Stimulated activated CD8-positive, alpha-beta memory T cell treated with anti-CD3 and anti-CD28 coated beads, Interleukin-12 subunit alpha, Interleukin-12 subunit beta, amount 100 ng/mL, for 4 hours (primary cell): Measurements from ENCODE around the gene SIAH1.
"Not testable (repeated sequence)": the region's sequence is repeated elsewhere in the genome, so short reads cannot be mapped to it uniquely, and the experiment has no call there.

ENCODE experiments used
- DNase-seq: peaks from one replicate; pipeline ENCODE4 v3.0.0-alpha.2; 2020; ENCODE audit warnings: low read depth

The SIAH1 gene

DNA sequence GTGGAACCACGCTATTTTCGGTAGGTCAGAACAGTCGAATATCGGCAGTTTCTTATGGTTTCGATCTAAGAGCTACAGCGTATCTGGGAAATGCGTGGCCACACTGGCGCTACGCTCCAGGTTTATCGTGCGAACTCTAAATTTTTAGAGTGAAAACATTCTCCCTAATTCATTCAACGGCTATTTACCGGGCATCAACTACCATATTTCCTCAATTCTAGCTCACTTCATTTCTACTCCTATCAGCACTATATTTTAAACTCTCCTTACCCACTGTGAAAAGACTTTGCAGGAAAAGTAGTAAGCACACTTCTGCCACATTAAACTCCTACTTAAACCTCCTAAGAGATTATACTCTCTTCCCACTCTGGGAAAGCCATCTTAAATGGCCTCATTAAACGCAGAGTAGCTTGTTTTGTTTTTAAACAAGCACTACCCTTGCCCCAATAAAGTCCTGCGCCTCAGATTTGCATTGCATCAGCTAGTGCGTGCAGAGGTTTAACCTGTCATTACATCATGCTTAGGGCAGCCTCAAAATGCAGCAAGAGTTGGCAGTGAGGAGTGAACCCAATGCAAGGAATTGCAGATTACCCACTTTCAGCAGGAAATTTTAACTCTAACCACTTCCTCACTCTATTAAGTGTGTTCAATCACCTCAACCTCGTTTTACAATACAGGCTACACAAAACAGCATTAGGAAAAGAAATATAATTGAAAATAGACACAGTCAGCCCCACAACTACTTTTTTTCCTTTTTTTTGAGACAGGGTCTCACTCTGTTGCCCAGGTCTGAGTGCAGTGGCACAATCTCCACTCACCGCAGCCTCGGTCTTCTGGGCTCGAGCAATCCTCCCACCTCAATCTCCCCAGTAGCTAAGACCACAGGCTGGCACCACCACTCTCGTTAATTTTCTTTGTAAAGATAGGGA is 18.8 kb downstream of the SIAH1 start:
- no peak for DNase-seq

DNA sequence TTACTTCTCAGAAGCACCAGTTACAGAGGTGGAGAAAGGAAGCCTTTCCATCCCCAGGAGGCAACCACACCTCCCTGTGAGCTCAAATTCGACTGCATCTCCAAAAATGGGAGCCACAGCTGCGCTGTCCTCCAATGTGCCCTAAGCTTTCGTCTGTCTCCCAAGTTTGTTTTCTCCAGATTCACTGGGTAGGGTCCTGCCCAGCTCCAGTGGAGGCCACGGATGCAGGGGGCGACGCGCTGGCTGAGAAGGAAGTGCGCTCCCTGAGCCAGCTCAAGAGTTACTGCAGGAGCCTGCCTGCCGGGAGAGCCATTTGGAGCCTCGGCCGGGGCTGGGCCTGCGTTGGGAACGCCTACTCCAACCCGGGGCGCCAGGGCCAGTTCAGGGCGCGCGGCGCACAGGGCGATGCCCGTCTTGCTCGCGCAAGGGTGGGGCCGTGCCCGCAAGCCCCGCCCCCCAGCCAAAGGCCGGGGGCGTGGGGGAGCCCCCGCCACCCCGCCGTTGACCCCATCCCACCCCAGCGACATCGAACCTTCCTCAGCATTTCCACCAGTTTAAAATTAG is 19.5 kb downstream of the SIAH1 start:
- DNase-seq, result peak; percentile 67

DNA sequence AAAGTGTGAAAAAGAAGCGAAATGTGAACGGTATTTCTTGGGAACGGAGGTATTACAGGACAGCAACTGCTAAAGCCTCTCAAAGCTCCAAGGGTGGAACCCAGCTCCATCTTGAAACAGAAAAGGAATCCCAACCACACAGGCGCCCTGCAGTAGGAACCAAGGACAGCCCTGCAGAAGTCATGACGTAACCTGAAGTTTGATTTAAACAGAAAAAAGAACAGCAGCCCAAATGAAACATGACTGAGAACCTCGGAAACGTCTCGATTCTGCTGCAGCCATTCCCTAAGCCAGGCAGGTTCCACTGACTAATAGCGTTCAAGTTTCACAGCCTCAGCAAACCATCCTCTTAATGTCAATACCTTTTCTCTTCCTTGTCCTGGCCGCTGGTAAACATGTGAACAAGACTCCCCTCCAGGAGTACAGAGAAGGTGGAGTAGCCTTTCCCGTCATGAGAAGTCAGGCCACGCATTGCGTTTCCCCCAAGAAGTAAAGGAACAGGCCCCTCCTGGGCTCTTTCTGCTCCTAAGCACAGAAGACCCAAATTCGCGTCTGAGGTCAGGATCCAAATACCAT is 20.1 kb downstream of the SIAH1 start:
- no peak for DNase-seq

DNA sequence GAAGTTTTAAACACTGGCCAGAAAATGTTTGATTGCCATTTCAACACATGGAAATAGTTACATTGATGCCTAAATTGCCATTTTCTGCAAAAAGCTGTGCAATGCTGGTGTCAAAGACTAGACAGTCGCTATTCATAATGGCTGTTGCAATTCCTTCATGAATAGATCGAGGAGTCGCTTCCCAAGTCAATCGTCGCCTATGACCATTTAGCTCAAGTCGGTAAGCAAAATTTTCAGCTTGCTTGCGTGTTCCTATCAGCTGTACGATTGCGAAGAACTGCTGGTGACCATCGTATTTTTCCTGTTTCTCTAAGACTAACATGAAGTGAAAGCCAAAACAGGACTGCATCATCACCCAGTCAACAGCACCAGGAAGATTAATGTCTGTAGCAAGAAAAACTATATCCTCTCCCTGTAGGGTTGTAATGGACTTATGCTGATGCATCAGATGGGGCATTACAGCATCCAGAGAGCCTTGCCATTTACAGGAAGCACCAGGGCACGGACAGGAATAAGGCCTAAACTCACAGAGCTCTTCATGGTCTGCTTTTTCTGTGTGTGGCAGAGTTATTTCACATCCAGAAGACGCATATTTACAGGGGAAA is 23.6 kb downstream of the SIAH1 start:
- no peak for DNase-seq

DNA sequence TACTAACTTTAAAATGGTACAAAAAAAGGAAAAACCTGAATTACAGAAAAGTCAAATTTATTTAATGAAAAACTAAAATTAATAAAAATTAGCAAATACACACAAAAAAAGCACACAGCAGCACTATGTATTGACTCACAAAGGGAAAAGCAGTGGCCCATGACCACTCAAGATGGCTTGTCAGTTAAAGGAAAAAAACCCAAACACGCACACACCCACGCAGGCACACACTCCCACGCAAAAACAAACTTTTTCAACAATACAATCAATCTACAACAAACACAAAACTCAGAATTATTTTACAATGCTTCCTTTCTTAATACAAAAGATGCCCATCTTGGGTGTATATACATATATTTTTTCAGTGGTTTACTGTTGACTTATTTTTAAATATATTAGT is 24.2 kb downstream of the SIAH1 start:
- DNase-seq, result no peak

DNA sequence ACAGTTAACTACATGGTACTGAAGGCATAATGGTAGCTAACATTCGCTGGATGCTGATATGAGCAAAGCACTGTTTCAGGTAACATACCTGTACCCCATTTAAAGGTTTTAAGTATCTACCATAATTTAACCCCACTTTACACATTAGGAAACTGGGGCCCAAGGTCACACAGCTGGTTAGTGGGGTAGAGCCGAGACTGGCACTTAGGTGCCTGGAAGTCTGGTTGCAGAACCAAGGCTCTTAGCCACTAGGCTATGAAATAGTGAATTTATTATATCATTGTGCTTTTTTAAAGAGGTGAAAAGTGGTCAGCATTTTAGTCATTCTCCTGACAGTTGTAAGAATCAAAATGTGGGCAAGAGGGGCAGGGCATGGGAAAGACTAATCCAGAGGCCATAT is 25.2 kb downstream of the SIAH1 start:
- DNase-seq, result no peak

DNA sequence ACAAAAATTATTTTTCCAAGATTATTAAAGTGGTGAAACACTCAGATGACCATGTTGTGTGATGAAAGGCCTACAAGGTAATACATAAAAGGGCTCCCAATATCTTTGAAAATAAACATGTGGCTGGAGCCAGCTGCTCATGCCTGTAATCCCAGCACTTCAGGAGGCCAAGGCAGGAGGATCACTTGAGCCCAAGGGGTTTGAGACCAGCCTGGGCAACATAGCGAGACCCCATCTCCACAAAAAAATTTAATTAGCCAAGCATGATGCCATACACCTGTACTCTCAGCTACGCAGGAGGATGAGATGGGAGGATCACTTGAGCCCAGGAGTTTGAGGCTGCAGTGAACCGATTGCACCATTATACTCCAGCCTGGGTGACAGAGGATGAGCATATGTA is 26.8 kb downstream of the SIAH1 start:
- no peak for DNase-seq

DNA sequence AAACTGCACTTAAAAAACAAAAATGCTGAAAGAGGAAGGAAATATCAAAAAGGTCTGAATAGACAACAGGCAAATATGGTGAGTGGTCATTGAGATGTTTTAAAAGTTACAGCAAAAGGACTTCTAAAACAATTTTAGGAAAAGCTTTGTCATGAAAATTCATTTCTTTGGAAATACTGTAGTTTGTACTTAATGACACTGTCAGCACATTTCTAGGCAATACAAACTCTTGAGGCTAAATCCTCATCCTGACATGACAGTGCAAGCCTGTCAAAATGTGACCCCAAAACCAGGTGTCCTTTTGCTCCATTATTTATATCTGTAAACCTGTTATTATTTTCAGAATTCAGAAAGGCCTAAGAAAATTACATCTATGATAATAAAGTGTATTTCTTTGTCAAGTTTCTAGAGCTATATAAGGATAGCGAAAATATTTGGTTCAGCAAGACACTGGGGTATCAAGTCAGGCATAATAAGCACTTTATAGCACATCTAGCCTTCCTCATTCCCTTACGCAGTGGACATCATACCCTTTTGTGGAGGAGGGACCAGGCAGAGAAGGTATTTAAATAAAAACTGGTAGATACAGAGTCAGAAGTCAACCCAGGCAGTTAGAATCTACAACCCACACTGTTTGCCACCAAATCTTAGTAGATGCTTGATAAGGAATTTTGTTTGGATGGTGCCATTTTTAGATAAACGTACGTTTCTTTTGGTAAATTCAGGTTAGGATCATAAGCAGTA is 28.4 kb downstream of the SIAH1 start:
- no peak for DNase-seq

DNA sequence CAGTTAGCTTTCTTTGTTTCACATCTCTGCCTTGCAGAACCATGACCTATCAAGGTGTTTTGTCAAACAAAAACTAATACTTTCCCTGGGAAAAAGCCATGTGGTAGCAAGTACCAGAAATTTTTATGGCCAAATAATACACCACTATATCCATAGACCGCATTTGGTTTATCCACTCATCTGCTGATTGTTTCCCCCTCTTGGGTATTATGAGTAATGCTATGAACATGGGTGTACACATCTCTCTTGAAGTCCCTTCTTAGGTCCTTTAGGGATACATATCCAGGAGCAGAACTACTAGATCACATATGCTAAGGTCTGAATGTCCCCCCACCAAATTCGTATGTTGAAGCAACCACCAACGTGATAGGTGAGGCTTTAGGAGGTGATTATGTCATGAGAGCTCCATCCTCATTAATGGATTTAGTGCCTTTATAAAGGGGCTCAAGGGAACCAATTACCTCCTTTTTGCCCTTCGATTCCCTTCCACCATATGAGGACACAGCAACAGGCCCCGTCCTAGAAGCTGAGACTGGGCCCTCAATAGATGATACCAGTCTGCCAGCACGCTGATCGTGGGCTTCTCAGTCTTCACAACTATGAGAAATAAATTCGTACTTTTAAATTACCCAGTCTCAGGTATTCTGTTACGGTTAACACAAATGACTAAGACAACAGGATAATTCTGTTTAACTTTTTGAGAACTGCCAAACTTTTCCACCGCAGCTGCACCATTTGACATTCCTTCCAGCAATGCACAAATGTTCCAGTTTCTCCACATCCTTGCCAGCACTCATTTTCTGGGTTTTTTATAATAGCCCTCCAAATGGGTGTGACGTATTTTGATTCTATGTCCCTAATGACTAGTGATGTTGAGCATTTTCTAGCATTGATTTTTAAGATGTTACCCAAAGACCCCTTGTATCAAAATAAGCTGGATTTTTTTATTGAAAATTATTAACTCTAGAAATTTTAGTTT is 30.0 kb downstream of the SIAH1 start:
- DNase-seq, result no peak

DNA sequence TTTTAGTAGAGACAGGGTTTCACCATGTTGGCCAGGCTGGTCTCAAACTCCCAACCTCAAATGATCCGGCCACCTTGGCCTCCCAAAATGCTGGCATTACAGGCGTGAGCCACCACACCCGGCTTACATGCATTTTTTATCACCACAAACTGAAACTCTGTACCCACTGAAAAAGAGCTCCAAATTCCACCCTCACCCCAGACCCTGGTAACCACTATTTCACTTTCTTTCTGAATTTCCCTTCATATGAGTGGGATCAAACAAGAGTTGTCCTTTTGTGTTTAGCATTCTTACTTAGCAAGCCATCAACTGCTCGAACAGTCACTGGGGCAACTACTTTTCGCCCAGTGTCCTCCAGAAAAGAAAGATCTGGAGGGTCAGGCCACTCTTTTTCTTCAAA is 30.8 kb downstream of the SIAH1 start:
- DNase-seq, result not testable (repeated sequence)

DNA sequence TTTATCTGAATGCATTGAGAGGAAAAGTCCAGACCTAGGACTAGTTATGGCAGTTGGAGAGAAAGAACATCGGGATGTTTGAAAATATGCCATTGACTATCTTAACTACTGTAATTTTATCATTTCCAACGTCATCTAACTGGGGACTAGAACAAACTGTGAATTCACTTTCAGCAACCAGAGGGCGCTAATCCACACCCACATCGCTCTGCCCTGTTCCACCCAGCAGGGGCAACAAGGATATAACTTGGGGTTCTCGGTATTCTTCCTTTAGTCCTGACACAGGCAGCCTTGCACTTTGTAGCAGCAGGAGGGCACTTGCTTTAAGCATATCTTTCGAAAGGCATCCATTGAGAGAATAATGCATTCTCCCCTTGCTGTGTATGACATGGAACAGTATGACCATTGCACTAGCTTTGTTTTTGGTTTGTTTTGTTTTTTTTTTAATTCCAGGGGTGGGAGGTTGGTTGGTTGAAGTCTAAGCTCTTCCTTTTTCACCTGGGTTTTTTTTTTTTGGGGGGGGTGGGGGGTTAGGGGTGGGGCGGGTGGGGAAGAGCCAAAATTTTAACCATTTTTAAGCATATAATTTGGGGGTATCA is 31.5 kb downstream of the SIAH1 start:
- DNase-seq, result peak; percentile 27

DNA sequence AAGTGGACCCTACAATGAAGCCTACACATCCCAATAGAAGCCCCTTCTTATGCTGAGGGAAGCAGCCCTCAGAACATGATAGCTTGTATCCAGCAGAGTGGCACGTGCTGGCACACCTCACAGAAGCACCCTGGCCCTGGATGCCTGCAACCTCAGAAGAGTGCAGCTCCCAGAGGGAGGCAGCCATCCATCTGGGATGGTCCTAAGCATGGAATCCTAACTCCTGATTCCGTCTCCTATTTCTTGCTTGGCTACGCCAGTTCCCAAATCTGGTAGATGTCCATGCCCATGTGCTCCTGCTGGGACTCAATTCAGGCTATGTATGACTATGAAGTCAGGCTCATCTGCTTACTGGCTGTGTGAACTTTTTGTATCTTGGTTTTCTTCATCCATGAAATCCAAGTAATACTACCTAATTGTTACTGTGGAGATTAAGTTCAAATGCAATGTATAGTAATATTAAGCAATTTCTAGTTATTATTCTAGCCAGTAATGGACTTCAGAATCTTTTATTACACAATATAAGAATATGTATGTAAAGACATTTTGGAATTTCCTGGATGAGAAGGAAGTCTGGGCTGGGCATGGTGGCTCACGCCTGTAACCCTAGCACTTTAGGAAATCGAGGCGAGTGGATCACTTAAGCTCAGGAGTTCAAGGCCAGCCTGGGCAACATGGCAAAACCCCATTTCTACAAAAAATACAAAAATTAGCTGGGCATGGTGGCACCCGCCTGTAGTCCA is 32.4 kb downstream of the SIAH1 start:
- no peak for DNase-seq

DNA sequence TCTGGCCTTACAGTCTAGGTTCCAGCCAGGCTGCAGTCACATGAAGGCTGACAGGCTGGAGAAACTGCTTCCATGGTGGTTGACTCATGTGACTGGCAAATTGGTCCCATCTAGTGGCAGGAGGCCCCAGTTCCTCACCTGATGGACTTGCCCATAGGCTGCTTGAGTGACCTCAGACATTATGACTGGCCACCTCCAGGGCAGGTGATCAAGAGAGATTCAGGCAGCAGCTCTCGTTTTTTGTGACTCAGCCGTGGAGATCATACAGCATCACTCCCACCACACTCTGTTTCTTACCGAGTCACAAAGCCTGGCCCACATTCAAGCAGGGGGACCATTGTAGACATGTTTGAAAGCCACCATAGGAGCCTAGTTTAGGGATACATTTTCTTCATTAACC is 34.5 kb downstream of the SIAH1 start:
- DNase-seq, result no peak

DNA sequence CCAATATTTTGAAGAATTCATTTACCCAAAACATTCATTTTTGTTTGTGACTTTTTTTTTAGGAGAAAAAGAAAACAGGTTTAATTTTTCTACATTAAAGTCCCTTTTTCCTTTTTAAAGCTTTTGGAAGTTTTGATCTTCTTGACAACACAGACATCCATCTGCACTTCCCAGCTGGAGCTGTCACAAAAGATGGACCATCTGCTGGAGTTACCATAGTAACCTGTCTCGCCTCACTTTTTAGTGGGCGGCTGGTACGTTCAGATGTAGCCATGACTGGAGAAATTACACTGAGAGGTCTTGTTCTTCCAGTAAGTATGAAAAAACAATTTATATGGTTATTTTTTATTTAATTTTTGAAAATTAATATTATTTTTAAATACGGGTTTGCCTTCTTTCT is 37.2 kb downstream of the SIAH1 start:
- no peak for DNase-seq

DNA sequence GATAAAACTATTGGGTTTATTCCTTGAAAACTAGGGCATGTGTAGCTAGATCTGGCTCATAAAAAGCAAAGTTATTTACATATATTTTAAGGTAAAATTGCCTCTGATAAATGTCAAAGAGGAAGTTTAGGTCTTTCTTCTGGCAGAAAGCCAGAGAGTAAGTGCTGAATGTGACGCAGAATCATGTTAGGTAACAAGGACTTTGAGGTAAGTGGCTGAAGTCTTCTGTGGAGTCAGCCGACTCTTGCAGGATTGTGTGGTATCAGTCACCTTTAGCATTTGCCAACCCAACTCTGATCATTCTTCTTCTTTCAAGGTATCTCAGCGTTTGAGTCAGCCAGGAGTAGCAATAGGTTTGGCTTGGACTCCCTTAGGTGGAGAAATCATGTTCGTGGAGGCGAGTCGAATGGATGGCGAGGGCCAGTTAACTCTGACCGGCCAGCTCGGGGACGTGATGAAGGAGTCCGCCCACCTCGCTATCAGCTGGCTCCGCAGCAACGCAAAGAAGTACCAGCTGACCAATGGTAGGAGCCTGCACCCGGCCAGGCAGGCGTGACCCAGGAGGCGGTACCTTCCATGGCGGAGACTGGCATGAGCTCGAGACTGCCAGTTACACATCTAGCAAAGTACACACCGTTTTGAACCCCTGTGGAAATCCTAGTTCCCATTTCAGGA is 37.9 kb downstream of the SIAH1 start:
- no peak for DNase-seq

DNA sequence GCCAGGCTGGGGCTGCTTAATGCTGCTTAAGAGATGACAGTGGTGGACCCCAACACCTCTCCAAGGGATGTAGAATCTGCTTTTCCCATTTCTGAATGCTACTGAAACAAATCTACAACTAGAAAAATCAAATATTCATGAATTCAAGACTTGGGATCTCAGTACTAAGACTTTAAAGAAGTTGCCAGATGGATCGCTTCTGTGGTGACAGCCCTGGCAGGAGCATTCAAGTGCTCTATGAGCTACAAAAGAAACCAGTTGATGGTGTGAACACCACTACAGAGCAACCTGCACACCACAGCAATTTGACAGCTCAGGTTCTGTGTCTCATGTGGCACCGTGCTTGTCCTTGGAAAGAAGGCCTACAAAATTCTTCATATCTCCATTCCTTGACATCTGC is 42.6 kb downstream of the SIAH1 start:
- no peak for DNase-seq

DNA sequence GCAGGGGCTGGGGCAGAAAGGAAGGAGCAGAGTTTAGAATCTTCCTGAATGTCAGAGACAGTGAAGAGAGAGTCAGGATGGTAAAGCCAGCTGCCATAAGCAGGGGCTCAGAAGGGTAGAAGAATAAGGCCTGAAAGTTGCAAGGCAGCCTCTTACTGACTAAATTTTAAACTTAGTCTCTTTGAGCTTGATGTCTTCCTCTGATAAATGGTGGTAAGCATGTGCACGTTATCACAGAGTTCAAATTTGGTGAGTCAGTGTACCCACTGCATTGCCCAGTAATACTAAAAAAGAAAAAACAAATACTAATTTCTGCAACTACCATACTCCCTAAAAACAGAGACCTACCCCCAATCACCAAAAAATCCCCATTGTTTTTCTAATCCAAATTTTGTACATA is 45.2 kb downstream of the SIAH1 start:
- no peak for DNase-seq

DNA sequence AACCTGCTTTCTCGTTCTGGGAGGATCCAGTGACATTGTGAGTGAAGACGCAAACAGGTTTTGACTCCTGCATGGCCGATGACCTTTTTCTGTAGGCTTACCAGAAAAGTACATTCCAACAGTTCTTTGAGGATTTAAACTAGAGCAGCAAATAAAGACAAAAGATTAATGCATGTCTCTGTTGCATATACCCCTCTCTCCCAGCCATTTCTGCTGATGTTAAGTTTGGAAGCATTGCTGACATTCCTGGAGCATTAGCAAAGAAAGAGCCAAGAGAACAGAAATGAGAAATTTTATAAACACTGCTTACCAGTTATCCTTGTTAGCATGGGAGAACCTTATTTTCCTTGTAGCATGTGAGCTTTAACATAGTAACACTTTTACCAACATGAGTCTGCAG is 49.3 kb downstream of the SIAH1 start:
- DNase-seq, result no peak

DNA sequence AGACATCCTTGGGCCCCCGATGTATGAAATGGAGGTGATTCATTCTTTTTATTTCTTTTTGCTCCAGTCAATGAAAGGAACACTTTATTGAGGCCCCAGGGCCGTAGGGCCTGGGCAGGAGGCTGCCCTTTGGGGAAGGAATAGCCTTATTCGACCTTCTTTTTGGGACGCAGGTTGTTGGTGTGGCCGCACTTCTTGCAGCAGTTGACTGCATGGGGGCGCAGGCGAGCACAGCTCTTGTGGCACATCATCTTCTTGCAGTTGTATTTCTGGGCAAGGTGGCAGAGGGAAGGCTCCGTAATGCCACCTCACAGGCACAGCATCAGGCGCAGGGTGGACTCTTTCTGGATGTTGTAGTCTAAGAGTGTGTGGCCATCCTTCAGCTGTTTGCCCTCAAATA is 50.9 kb downstream of the SIAH1 start:
- no peak for DNase-seq
